HepG2 (cell line): ENCODE data around the gene HEMK1. TPM values are rescaled to one million over a fixed set of nuclear protein-coding genes. Genes with fewer than 3 reads are reported as not detected.

ENCODE experiments used
- ATAC-seq: fragments of 200-7000 bp; cut with Tn5 transposase; 3 replicates; pipeline ENCODE4 v1.9.1; 2020; ENCODE audit warnings: mild to moderate bottlenecking, moderate library complexity
- BruUV-seq: library from RNA; stranded (reverse); fragments of 400-500 nt; replicated peaks from 2 replicates; lab custom pipeline; 2021; lab: Mats Ljungman, UMichigan
- CTCF ChIA-PET: fragments of 300-600 bp; formaldehyde crosslinking; extraction: SDS; loops from one replicate; lab custom pipeline; 2021; ENCODE audit warnings: low total read pairs, inconsistent platforms, low intra/inter-chr PET ratio; lab: Yijun Ruan, JAX
- POLR2A ChIA-PET: fragments of 350-600 bp; sonication (Branson Sonifier 250); formaldehyde crosslinking; loops from one replicate; lab custom pipeline; 2020; ENCODE audit warnings: antibody characterized with exemption, inconsistent platforms; lab: Yijun Ruan, JAX
- DNase-seq: peaks from one replicate; pipeline ENCODE4 v3.0.0-alpha.2; 2015; ENCODE audit warnings: low spot score
- FAIRE-seq: peaks from 3 replicates; lab custom pipeline; 2011; peaks lifted over from hg19 to GRCh38; lab: Jason Lieb, UNC
- H2AFZ ChIP-seq: one replicate; pipeline ENCODE4 v1.6.1; 2011; ENCODE audit warnings: low read length, inconsistent platforms
- H3K27ac ChIP-seq: fragments of 300-600 bp; 3 replicates; pipeline ENCODE4 v1.8.0; 2011; ENCODE audit warnings: mixed run types, mild to moderate bottlenecking, mixed read lengths, low read length, inconsistent platforms; ENCODE audit not compliant: insufficient read depth; ENCODE audit errors: extremely low read length
- H3K27me3 ChIP-seq, 2 experiments: fragments of 200-600 bp in 1 of 2; 2 replicates in 1 of 2; 3 replicates in 1 of 2; pipeline versions ENCODE4 v1.6.0 to v1.8.0; 2011; ENCODE audit warnings: low read length in 2 of 2, mild to moderate bottlenecking in 2 of 2, moderate library complexity in 2 of 2, inconsistent platforms in 1 of 2; ENCODE audit not compliant: insufficient read depth in 2 of 2, control insufficient read depth in 1 of 2
- H3K36me3 ChIP-seq, 2 experiments: fragments of 200-600 bp in 1 of 2; replicated peaks in 1 of 2; 2 replicates in 1 of 2; 3 replicates in 1 of 2; pipeline versions ENCODE4 v1.5.1 to v1.8.0; 2011; ENCODE audit warnings: low read length in 2 of 2, inconsistent platforms in 1 of 2; ENCODE audit not compliant: insufficient read depth in 2 of 2, control insufficient read depth in 1 of 2
- H3K4me1 ChIP-seq: 2 replicates; pipeline ENCODE4 v1.5.1; 2012; ENCODE audit warnings: low read length, inconsistent platforms; ENCODE audit not compliant: insufficient read depth
- H3K4me2 ChIP-seq: 2 replicates; pipeline ENCODE4 v1.6.0; 2011; ENCODE audit warnings: low read depth, low read length, inconsistent platforms
- H3K4me3 ChIP-seq, 3 experiments: fragments of 200-600 bp in 1 of 3; sonication (generic), shearing (Covaris generic) in 1 of 3; replicated peaks in 1 of 3; 2 replicates each; pipeline ENCODE4 v1.5.1; 2011 to 2016; ENCODE audit warnings: low read length in 3 of 3, inconsistent platforms in 2 of 3, low read depth in 2 of 3, mild to moderate bottlenecking in 2 of 3, control low read depth in 1 of 3, mixed read lengths in 1 of 3; ENCODE audit not compliant: insufficient read depth in 1 of 3
- H3K79me2 ChIP-seq: one replicate; pipeline ENCODE4 v1.6.1; 2011; ENCODE audit warnings: low read length, inconsistent platforms; ENCODE audit not compliant: insufficient read depth
- H3K9ac ChIP-seq: 2 replicates; pipeline ENCODE4 v1.6.0; 2011; ENCODE audit warnings: mild to moderate bottlenecking, low read depth, low read length, inconsistent platforms; ENCODE audit not compliant: insufficient read depth
- H3K9me3 ChIP-seq: 2 replicates; pipeline ENCODE4 v1.5.1; 2012; ENCODE audit warnings: mild to moderate bottlenecking, low read length
- H4K20me1 ChIP-seq: 2 replicates; pipeline ENCODE4 v1.6.0; 2011; ENCODE audit warnings: inconsistent platforms, mild to moderate bottlenecking, low read length, moderate library complexity; ENCODE audit not compliant: insufficient read depth
- ELF4 ChIP-seq: sonication (generic); formaldehyde crosslinking; IDR thresholded peaks from 2 replicates; pipeline ENCODE4 v1.5.0; 2020; ENCODE audit warnings: missing genetic modification reagents, mild to moderate bottlenecking, moderate library complexity, borderline replicate concordance
- HMGXB3 ChIP-seq: sonication (generic); formaldehyde crosslinking; IDR thresholded peaks from 2 replicates; pipeline ENCODE4 v1.4.0; 2020; ENCODE audit warnings: missing genetic modification reagents, borderline replicate concordance
- NCOA2 ChIP-seq: sonication (generic); formaldehyde crosslinking; IDR thresholded peaks from 2 replicates; pipeline ENCODE4 v1.8.0; 2022; ENCODE audit warnings: inconsistent platforms
- NFIB ChIP-seq: sonication (generic); formaldehyde crosslinking; IDR thresholded peaks from 2 replicates; pipeline ENCODE4 v1.9.0; 2021; ENCODE audit warnings: missing genetic modification reagents, mild to moderate bottlenecking, borderline replicate concordance
- POLR2AphosphoS2 ChIP-seq: IDR thresholded peaks from 2 replicates; pipeline ENCODE4 v1.6.1; 2011; ENCODE audit warnings: low read depth, low read length, improper control_type of control experiment
- PTBP1 ChIP-seq: fragments of 200-400 bp; formaldehyde crosslinking; IDR thresholded peaks from 2 replicates; pipeline ENCODE4 v1.6.1; 2018; ENCODE audit warnings: low read length, low read depth; ENCODE audit not compliant: poor library complexity, severe bottlenecking
- ZNF503 ChIP-seq: sonication (generic); formaldehyde crosslinking; IDR thresholded peaks from 2 replicates; pipeline ENCODE4 v1.4.0; 2020; ENCODE audit warnings: missing genetic modification reagents
- ZNF792 ChIP-seq: IDR thresholded peaks from 2 replicates; pipeline ENCODE4 v1.6.1; 2016
- WGBS: methylation state at CpG from one replicate; pipeline ENCODE4 v1.1.6; 2017; ENCODE audit warnings: low lambda C conversion rate; 5-methylcytosine and 5-hydroxymethylcytosine counted together
- in situ Hi-C: cut with HindIII; loops from 2 replicates; pipeline ENCODE4 v1.10.0; 2017; ENCODE audit warnings: low pct_unique_long_range_greater_than_20kb; ENCODE audit not compliant: extremely low pct_ligation_motif_present
- intact Hi-C: fragments of 100-400 bp; cut with micrococcal nuclease; formaldehyde crosslinking; loops from one replicate; pipeline ENCODE4 v1.10.0; 2022; ENCODE audit not compliant: unreplicated experiment
- polyA plus RNA-seq, 8 experiments: library from polyadenylated mRNA; depleted of rRNA in 3 of 8; stranded (reverse) in 7 of 8; unstranded in 1 of 8; fragments of >200 nt; fragmentation: Illumina TruSeq in 4 of 8; extraction: Trizol in 4 of 8; gene quantifications; 2 replicates each; pipeline versions ENCODE4 v1.2.1 to v1.2.3, GENCODE V29; 2011 to 2016; ENCODE audit warnings: low read depth in 4 of 8, missing spikeins in 1 of 8, mixed read lengths in 1 of 8; ENCODE audit not compliant: insufficient read depth in 1 of 8
- total RNA-seq, 5 experiments: library from RNA; depleted of rRNA; stranded (reverse); fragments of >200 nt; fragmentation: Illumina TruSeq; extraction: Trizol; gene quantifications; 2 replicates each; pipeline ENCODE4 v1.2.3, GENCODE V29; 2016; ENCODE audit warnings: low read depth in 1 of 5

HEMK1 gene
- total and polyA plus RNA-seq, 2 of the 13 experiments (the other 11 are each of a cell fraction or from before 2014, with no cell fraction given): 9.8 to 12.6 TPM

GRCh38 chr3:50559702-50560101, 9.6 kb upstream of the HEMK1 start (continued):
- TF ChIP-seq PTBP1: no peak
- TF ChIP-seq POLR2AphosphoS2: no peak

GRCh38 chr3:50562861-50563260, 6.5 kb upstream of the HEMK1 start:
- peaks cover 5 to 32% of the 10 kb centered on the region in 2 experiments; a peak in 4 of 5 replicates for H3K27me3 ChIP-seq
- H3K4me2 ChIP-seq: no peak overlapping the region
- CTCF ChIA-PET: no interaction called here
- H3K9me3 ChIP-seq: no peaks in the 10 kb centered on the region
- intact Hi-C loops (no loop called here), in situ Hi-C loops (no loop called here)
- no peak for DNase-seq
- H3K79me2 ChIP-seq: no peaks in the 10 kb centered on the region
- H3K4me1 ChIP-seq: peaks cover 15% of the 10 kb centered on the region
- no peak for ATAC-seq
- BruUV-seq: no TSS peak
- POLR2A ChIA-PET: no interaction called here
- no peak for TF ChIP-seq NCOA2 (CRISPR knock-in tag)
- TF ChIP-seq ZNF792 (CRISPR knock-in tag): no peak
- TF ChIP-seq ZNF503 (CRISPR knock-in tag): no peak
- TF ChIP-seq HMGXB3: no peak
- no peak for TF ChIP-seq ELF4
- no peak for TF ChIP-seq NFIB
- H4K20me1 ChIP-seq: no peaks in the 10 kb centered on the region
- H3K36me3 ChIP-seq: no peaks in the 10 kb centered on the region
- FAIRE-seq: no peak
- no peak overlapping the region for H2AFZ ChIP-seq
- H3K4me3 ChIP-seq: no peak overlapping the region
- H3K27ac ChIP-seq: no peak overlapping the region
- H3K9ac ChIP-seq: no peak overlapping the region
- 0% methylated on average over 2 of the region's 2 CpGs for WGBS
